Mucosa of gallbladder (tissue), 1 donor: Measurements from ENCODE around the gene USP51. TPM values are rescaled to one million over a fixed set of nuclear protein-coding genes. Genes with fewer than 3 reads are reported as not detected.
A peak's percentile ranks its signal among the peaks of the same experiment; 100 is the strongest.
"Not testable (repeated sequence)": the region's sequence is repeated elsewhere in the genome, so short reads cannot be mapped to it uniquely, and the experiment has no call there.

Experiments used
- DNase-seq: peaks from one replicate; pipeline ENCODE4 v3.0.0-alpha.2; 2020; ENCODE audit warnings: low spot score
- total RNA-seq: library from RNA; stranded (reverse); gene quantifications from one replicate; pipeline ENCODE4 v1.2.1, GENCODE V29; 2021
- donor health status: DM: no; HTN: no; CAD: no.

USP51 gene
- total RNA-seq, result 1.9 TPM

GRCh38 chrX:55489314-55490009 is at the start of gene USP51:
TSS of gene USP51 (minus strand) at chrX:55489848. CDS start at chrX:55488939, 909 bp downstream.
- peak; percentile 29 for DNase-seq

DNA sequence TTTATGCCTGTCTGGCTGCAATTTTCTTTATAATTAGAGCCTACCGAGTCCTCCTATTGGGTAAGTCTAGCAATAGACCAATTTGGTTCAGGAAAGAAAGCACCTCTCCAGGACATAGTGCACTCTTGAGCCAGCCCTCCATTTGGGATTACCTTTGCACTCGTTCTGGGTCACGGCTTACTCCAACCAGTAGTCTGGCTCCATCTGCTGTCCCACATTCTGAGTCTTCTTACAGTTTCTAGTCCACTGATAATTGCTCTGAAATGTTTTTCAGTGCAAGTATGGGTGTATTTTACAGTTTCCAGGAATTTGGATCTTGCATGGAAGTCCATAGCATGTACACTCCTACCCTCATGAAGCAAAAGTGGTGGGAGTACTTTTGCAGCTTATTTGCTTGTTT is 34.8 kb upstream of the USP51 start:
- DNase-seq, result no peak

DNA sequence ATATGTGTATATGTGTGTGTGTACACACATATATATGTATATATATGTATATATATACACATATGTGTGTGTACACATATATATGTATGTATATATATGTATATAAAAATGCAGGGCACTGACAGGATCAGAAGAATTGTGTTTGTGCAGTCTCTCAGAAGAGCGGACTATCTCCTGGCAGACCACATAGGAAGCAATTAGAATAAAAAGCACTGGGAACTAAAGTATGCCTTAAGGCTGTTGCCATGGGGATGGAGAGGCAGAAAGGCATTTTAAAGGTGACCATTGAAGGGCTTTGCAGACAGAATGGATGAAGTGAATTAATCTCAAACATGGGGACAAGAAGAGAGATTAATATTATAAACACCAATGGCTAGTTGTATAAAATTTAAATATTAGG is 33.7 kb upstream of the USP51 start:
- no peak for DNase-seq

DNA sequence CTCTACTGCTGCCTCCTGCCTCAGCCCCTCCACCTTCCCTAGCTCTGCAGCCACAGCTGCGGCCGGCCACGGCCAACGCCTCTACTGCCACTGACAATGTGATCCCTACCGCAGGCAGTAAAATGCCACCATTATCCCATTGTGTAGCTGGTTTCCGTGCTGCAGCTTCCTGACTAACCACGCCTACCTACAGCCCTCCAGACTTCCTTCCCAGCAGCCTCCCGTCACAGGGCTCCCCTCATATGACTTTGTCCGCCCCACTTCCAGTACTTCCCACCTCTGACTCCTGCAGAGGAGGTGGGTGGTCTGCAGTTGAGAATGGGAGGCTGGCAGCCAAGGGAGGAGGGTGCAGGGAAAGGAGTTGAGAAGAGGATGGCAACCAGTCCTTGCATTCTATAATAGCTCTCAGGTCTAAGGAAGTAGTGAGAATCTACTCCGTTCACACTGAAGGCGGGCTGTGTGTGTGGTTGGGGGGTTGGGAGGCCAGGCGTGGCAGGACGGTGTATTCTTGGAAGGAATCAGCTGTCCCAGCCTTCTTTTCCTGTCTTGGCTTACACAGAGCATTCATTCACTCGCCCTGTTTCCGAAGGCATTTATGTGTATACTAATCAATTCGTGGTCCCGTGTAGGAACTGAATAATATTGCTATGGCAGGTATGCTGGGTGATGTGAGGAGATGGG is 33.1 kb upstream of the USP51 start:
- DNase-seq, result no peak

DNA sequence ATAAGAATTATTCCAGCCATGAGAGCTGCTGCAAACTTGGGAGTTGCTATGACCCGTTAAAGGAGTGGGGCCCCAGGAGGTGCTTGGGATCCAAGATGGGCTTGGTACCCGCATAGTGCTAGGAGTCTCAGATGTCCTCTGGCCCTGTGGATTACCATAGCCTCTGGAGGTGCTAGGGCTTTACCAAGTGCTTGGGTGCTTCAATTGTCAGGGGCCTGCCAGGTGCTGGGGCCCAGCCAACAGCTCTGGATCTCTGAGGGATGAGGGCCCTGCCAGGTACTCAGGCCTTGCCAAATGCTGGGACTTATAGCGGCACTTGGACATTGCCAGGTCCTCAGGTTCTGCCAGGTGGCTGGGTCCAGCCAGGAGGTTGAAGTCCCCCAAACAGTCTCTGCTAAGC is 32.0 kb upstream of the USP51 start:
- no peak for DNase-seq

DNA sequence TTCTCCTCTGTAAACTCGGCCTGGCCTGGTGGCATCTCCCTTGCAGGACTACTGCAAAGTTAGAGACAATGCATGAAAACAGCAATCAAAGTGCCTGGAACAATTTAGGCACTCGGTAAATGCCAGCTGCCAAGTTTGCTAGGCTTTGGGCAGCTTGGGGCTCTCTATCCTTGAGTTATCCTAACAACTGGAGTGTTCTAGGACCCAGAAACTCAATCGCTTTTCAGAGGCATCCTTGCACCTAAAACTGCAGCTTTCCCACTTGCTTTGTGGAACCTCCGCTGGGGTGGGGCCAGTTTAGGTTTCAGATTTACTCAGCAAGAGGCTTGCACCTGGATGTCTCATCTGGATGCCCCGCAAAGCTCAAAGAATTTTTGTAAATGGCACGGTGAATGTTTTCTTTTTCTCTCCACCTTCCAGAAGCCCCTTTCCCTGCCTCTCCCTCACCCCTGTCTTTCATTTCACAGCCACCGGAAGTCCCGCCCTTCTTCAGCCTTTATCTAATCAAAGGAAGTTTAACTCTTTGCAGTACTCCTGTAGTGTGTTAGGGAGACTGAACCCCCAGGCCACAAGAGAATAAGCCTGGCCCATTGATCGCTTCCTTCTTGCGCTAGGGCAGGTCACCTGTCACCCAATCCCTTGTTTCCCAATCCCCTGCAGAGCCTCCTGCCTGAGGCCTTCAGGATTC is 27.3 kb upstream of the USP51 start:
- not testable (repeated sequence) for DNase-seq

- not testable (repeated sequence) for DNase-seq
Measured at GRCh38 chrX:55513045-55513737, 23.5 kb upstream of the USP51 start.

- not testable (repeated sequence) for DNase-seq
Measured at GRCh38 chrX:55508410-55509152, 18.9 kb upstream of the USP51 start.

- DNase-seq, result not testable (repeated sequence)
Measured at GRCh38 chrX:55507699-55508098, 18.1 kb upstream of the USP51 start.

DNA sequence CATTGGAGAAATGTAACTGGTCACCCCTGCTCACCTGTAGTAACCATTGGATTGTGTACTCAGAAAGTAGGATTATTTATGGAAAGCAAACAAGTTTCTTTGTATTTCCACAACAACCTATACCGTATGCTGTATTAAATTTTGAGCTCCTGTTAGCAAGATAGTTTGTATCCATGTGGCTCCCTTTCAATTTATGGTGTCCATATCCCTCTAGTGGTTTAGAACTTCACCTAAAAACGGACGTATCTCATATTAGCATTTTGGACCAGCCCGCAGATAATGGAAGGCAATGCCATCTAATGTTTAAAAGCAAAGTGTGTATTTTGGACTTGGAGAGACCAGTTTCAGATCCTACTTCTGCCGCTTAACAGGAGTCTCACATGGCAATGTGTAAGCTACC is 17.4 kb upstream of the USP51 start:
- DNase-seq, result not testable (repeated sequence)

DNA sequence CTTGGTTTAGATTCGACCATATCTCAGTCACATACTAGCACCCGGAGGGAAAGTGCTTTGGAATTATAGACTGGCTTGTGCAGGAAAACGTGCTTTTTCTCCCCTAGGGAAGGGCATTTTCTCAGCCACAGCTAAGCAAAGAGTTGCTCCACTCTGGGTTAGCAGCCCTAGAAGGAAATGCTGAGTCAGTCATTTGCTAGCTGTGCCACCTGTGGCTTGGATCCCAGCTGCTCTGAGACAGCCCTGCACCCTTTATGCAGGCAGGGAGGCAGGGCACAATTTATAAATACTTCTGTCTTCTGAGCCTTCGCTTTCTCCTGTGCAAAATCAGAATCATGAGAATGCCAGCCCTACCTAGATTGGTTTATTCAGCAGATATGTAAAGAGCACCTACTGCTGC is 1.3 kb upstream of the USP51 start:
- no peak for DNase-seq

DNA sequence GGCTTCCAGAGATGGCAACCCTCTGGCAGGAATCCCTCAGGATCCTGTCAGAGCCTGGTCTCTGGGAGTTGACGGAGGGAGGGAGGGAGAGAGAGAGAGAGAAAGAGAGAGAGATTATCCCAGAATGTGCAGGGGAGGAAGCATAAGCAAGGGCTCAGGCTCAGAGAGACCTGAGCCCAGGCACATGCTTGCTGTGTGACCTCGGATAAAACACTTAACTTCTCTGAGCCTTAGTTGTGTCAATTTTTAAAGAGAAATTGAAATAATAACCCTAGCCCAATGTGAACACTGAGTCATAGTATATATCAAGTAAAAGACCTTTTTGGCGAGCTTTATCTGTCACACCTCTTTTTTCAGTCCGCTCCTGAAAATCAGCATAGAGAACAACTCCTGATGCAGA is 473 bp upstream of the USP51 start:
- DNase-seq, result no peak

DNA sequence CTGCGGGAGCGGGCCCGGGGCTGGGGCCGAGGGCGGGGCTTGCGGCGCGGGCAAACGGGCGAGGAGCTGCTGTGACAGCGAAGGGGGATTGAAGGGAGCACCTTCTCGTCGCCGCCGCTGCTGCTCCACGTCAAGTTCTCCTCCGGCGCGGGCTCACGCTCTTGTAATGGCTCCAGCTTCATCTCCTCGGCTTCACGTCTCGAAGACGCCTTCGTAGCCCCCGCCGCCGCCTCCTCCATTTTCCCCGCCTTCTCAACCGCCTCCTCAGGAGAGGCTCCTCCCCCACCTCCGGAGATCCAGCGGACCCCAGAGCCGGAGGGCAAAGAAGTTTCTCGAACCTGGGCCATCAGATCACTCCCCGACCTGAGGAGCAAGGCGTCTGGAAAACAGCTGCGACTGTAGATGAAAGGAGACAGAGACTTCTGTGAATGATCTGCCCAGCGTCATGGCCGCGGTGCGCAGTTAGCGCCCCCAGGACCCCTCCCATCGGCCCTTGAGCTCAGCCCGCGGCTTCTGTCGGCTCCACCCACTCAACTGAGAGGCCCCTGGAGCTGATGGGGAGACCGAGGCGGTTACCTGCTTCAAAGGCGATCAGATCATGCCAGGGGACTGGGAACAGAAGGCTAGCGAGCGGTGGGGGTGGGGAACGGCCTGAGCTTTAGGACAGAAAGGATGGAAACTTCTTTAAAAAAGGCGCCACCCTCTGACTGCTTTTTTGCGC is 895 bp downstream of the USP51 start:
- DNase-seq, result peak; percentile 61

- DNase-seq, result no peak
Measured at GRCh38 chrX:55488006-55488592, 1.5 kb downstream of the USP51 start.

DNA sequence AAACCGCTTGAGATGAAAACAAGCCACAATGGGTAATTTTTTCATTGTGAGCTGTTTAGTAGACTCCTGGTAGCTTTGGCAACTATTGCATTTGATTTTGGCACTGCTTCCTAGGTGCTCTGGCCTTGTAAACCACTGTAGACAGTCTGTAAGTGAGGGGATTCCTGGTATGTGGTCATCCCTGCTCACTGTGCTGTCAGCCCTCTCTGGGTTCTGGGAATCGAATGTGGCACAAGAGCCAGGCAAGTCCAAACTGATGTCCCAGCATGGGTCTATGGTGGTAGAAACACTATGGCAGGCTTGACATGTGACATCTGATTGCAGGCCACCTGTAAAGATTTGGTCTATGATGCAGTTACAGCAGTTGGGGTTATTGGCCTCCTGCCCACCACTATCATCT is 2.5 kb downstream of the USP51 start:
- DNase-seq, result no peak

DNA sequence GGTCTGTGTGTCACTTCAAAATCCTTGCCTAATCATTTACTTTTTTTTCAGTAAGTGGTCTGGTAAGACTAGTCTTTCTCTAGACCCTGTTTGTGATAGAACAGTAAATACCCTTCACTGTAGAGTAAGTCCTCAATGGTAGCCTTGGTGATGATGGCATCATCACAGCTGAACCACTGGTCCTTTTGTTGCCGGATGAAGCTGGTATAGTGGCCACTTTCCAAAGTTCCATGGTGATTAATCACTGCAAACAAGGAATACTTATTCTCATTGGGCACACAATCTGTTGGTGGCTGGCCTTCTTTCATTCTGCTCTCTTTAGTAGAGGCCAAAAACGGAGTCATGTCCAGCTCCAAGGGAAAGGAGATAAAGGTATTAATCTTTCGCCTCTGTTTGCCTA is 2.9 kb downstream of the USP51 start:
- no peak for DNase-seq

- DNase-seq, result no peak
Measured at GRCh38 chrX:55484948-55485347, 4.7 kb downstream of the USP51 start.

DNA sequence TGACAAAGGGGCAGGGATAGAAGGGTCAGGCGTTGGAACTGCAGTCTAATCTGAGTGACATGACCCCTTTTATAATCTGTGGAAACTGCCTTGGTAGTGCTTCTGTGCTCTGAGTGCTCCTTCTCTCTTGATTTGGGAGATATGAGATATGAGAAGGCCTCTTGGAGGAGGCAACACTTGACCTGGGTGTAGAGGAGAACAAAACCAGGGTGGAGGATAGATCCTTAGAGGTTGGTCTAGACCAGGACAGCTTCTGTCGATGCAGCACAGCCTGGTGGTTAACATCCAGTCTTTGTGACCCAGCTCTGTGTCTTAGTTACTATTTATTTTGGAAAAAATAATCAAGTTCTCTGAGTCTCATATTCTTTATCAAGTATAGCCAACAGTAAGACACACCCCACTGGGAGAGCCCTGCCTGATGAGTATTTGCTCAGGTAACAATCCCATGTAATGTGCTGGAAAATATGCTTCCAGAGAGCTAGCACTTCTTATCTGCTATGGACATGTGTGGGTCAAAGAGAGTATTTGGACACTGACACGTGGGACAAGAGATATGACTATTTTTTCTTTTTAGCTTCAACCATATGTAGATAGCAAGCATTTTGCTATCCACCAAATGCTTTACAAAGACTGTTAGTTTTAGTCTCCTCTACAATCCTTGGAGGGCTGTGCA is 9.1 kb downstream of the USP51 start:
- no peak for DNase-seq

GRCh38 chrX:55479956-55480355 is 9.7 kb downstream of the USP51 start:
- DNase-seq, result not testable (repeated sequence)

DNA sequence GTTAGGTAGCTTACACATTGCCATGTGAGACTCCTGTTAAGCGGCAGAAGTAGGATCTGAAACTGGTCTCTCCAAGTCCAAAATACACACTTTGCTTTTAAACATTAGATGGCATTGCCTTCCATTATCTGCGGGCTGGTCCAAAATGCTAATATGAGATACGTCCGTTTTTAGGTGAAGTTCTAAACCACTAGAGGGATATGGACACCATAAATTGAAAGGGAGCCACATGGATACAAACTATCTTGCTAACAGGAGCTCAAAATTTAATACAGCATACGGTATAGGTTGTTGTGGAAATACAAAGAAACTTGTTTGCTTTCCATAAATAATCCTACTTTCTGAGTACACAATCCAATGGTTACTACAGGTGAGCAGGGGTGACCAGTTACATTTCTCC is 23.9 kb downstream of the USP51 start:
- DNase-seq, result not testable (repeated sequence)
